ENCODE data around the gene SCAI. TPM values are rescaled to one million over a fixed set of nuclear protein-coding genes. Genes with fewer than 3 reads are reported as not detected.
"Not testable (repeated sequence)": the region's sequence is repeated elsewhere in the genome, so short reads cannot be mapped to it uniquely, and the experiment has no call there.

The SCAI gene
- total RNA-seq, 2 donors from 2014 or later = 6.7 to 7.6 TPM

DNA sequence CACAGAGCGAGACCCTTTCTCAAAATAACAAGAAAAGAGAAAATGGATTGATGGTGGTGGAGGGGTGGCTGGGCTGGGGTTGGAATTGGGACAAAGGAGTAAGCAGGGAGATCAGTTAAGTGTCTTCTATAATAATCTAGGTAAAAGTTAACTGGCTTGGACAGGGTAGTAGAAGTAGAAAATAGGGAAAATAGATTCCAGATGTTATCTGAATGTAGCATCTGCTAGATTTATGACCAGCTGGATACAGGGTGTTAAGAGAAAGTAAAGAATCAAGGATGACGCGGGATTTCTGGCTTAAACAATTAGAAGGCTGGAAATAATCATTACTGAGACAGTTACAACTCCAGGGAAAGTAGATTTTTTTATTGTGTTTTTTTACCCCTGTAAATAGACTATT, 33.3 kb upstream of the SCAI start:
- Histone ChIP-seq H3K4me3 (no peak overlapping the region), H3K4me1 (peaks cover 14% of the 10 kb centered on the region), H3K27ac (no peak overlapping the region), H3K9me3 (no peaks in the 10 kb centered on the region), H3K36me3 (replicated peaks in 1 of 2; ENCODE audit: insufficient read depth in 1 of 2, low read depth in 2 of 2) (no peaks in the 10 kb centered on the region), H3K27me3 (no peaks in the 10 kb centered on the region)
- DNase-seq = no peak
- intact Hi-C loops (cut with DNase I) = no loop called here
- no peak for ATAC-seq
- TF ChIP-seq CTCF (IDR thresholded peaks at IDR 0.05) (no peak), POLR2A (IDR thresholded peaks at IDR 0.05) (no peak)
- WGBS, 2 donors = 97 to 98% methylated on average over 3 of the region's 3 CpGs

- DNase-seq (no peak), ATAC-seq (no peak)
- H3K36me3 ChIP-seq (replicated peaks in 1 of 2; ENCODE audit: insufficient read depth in 1 of 2, low read depth in 2 of 2) = peaks cover 3 to 7% of the 10 kb centered on the region in 2 donors
- 52 to 61% methylated on average over 6 of the region's 6 CpGs for WGBS, 2 donors
- no peak overlapping the region for H3K4me3 ChIP-seq
- H3K4me1 ChIP-seq = peaks cover 14% of the 10 kb centered on the region
- no peak for TF ChIP-seq POLR2A (IDR thresholded peaks at IDR 0.05)
- TF ChIP-seq CTCF (IDR thresholded peaks at IDR 0.05) = no peak
- intact Hi-C loops (cut with DNase I) = no loop called here
- no peak overlapping the region for H3K27ac ChIP-seq
- H3K9me3 ChIP-seq = no peaks in the 10 kb centered on the region
- no peaks in the 10 kb centered on the region for H3K27me3 ChIP-seq
These were observed 28.9 kb upstream of the SCAI start for GRCh38 chr9:125172031-125172755.

- Histone ChIP-seq H3K36me3 (replicated peaks in 1 of 2; ENCODE audit: insufficient read depth in 1 of 2, low read depth in 2 of 2) (peaks cover 3 to 7% of the 10 kb centered on the region in 2 donors), H3K27me3 (no peaks in the 10 kb centered on the region), H3K9me3 (no peaks in the 10 kb centered on the region), H3K4me3 (no peak overlapping the region), H3K4me1 (peaks cover 14% of the 10 kb centered on the region), H3K27ac (no peak overlapping the region)
- no peak for ATAC-seq
- intact Hi-C loops (cut with DNase I) = no loop called here
- no peak for TF ChIP-seq POLR2A (IDR thresholded peaks at IDR 0.05)
- no peak for TF ChIP-seq CTCF (IDR thresholded peaks at IDR 0.05)
- no peak for DNase-seq
These were observed 26.6 kb upstream of the SCAI start for GRCh38 chr9:125169895-125170294.

GRCh38 chr9:125166762-125167161, 23.4 kb upstream of the SCAI start:
- no peak overlapping the region for H3K4me3 ChIP-seq
- H3K27ac ChIP-seq = no peak overlapping the region
- no peaks in the 10 kb centered on the region for H3K4me1 ChIP-seq
- WGBS, 2 donors = 86 to 92% methylated on average over 2 of the region's 2 CpGs
- no peak for ATAC-seq
- no peak for TF ChIP-seq POLR2A (IDR thresholded peaks at IDR 0.05)
- DNase-seq = no peak
- H3K36me3 ChIP-seq (replicated peaks in 1 of 2; ENCODE audit: insufficient read depth in 1 of 2, low read depth in 2 of 2) = peaks cover 3 to 7% of the 10 kb centered on the region in 2 donors
- H3K27me3 ChIP-seq = no peaks in the 10 kb centered on the region
- intact Hi-C loops (cut with DNase I) = no loop called here
- H3K9me3 ChIP-seq = no peaks in the 10 kb centered on the region

GRCh38 chr9:125162891-125163290, 19.6 kb upstream of the SCAI start:
- not testable (repeated sequence) for H3K27ac ChIP-seq

More at GRCh38 chr9:125162891-125163290, 19.6 kb upstream of the SCAI start:
- H3K9me3 ChIP-seq; ATAC-seq; intact Hi-C loops (cut with DNase I); H3K36me3 ChIP-seq (replicated peaks in 1 of 2; ENCODE audit: insufficient read depth in 1 of 2, low read depth in 2 of 2); DNase-seq; H3K4me1 ChIP-seq; H3K4me3 ChIP-seq; H3K27me3 ChIP-seq: not testable (repeated sequence)
- 94 to 95% methylated on average over 6 of the region's 6 CpGs for WGBS, 2 donors
